ENCODE data around the gene RBM42. TPM values are rescaled to one million over a fixed set of nuclear protein-coding genes. Genes with fewer than 3 reads are reported as not detected.

The RBM42 gene
- total RNA-seq, 1 donor from 2014 or later = 116 TPM

DNA sequence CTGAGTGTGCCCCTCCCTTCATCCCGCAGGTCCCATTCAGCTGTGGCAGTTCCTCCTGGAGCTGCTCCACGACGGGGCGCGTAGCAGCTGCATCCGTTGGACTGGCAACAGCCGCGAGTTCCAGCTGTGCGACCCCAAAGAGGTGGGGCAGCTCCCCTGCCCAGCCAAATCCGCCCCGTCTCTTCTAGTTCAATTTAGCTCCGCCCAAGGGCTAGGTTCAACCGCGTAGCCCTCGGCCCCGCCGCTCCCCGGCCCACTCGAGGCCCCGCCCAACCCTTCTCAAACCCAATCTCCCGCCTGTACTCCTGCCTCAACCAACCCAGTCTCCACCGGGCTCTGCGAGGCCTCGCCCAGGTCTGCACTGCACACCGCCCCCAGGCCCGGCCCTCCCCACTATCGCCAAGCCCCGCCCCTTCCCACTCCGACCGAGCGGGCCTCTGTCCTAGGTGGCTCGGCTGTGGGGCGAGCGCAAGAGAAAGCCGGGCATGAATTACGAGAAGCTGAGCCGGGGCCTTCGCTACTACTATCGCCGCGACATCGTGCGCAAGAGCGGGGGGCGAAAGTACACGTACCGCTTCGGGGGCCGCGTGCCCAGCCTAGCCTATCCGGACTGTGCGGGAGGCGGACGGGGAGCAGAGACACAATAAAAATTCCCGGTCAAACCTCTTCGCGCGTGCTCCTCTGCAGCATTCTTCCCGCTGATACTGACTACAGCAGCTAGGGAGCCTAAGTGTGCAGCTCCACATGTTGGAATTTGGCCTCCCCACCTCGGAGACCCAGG lies 15.6 kb downstream of the RBM42 start:
- Mint-ChIP-seq H3K27me3 (ENCODE audit: unreplicated experiment) (peaks cover 25% of the 10 kb centered on the region), H3K27ac (ENCODE audit: unreplicated experiment) (peak overlapping the region; percentile 81), H3K36me3 (ENCODE audit: low read depth, unreplicated experiment) (peaks cover 7% of the 10 kb centered on the region), H3K4me3 (ENCODE audit: unreplicated experiment) (peak overlapping the region; percentile 96), H3K9me3 (ENCODE audit: unreplicated experiment) (no peaks in the 10 kb centered on the region), H3K4me1 (ENCODE audit: unreplicated experiment) (peaks cover 19% of the 10 kb centered on the region)
- peak; percentile 82 for DNase-seq (ENCODE audit: low spot score)
- TF ChIP-seq, protein P1, sequence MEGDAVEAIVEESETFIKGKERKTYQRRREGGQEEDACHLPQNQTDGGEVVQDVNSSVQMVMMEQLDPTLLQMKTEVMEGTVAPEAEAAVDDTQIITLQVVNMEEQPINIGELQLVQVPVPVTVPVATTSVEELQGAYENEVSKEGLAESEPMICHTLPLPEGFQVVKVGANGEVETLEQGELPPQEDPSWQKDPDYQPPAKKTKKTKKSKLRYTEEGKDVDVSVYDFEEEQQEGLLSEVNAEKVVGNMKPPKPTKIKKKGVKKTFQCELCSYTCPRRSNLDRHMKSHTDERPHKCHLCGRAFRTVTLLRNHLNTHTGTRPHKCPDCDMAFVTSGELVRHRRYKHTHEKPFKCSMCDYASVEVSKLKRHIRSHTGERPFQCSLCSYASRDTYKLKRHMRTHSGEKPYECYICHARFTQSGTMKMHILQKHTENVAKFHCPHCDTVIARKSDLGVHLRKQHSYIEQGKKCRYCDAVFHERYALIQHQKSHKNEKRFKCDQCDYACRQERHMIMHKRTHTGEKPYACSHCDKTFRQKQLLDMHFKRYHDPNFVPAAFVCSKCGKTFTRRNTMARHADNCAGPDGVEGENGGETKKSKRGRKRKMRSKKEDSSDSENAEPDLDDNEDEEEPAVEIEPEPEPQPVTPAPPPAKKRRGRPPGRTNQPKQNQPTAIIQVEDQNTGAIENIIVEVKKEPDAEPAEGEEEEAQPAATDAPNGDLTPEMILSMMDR (IDR thresholded peaks at IDR 0.05; ENCODE audit: unreplicated experiment) = no peak

DNA sequence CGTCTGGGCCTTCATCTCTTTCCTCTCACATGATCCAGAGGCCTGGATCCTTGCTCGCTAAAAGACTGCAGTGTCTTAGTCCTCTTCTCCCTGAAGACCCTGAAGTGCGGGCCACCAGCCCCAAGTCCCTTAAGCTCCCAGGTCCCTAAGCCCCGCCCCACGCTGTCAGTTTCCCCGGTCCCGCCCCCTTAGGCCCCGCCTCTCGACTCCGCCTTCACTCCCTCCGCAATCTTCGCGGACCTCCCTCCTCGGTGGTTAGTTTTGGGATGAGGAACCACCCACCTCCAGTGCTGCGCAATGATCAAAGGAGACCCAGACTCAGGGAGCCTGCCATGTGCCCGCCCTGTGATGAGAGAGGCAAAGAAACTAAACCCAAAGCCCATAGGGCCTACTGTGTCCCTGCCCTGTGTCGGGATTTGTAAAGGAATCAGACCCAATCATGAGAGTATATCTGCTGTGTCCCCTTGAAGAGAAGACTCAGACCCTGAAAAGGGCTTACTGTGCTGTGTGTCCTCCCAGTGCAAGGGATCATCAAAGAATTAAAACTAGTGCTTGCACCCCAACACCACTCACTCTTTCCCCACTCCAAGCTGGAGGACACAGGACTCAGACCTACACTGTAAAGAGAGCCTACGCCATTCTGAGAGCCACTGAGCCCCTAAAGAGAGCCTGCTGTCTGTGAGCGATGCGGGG lies 16.3 kb downstream of the RBM42 start:
- peaks cover 7% of the 10 kb centered on the region for H3K36me3 Mint-ChIP-seq (ENCODE audit: low read depth, unreplicated experiment)
- peak; percentile 58 for DNase-seq (ENCODE audit: low spot score)
- no peaks in the 10 kb centered on the region for H3K9me3 Mint-ChIP-seq (ENCODE audit: unreplicated experiment)
- peak overlapping the region; percentile 96 for H3K4me3 Mint-ChIP-seq (ENCODE audit: unreplicated experiment)
- TF ChIP-seq, protein P1 (IDR thresholded peaks at IDR 0.05; ENCODE audit: unreplicated experiment) = no peak
- H3K27me3 Mint-ChIP-seq (ENCODE audit: unreplicated experiment) = peaks cover 24% of the 10 kb centered on the region
- peaks cover 19% of the 10 kb centered on the region for H3K4me1 Mint-ChIP-seq (ENCODE audit: unreplicated experiment)
- H3K27ac Mint-ChIP-seq (ENCODE audit: unreplicated experiment) = peak overlapping the region; percentile 81

DNA sequence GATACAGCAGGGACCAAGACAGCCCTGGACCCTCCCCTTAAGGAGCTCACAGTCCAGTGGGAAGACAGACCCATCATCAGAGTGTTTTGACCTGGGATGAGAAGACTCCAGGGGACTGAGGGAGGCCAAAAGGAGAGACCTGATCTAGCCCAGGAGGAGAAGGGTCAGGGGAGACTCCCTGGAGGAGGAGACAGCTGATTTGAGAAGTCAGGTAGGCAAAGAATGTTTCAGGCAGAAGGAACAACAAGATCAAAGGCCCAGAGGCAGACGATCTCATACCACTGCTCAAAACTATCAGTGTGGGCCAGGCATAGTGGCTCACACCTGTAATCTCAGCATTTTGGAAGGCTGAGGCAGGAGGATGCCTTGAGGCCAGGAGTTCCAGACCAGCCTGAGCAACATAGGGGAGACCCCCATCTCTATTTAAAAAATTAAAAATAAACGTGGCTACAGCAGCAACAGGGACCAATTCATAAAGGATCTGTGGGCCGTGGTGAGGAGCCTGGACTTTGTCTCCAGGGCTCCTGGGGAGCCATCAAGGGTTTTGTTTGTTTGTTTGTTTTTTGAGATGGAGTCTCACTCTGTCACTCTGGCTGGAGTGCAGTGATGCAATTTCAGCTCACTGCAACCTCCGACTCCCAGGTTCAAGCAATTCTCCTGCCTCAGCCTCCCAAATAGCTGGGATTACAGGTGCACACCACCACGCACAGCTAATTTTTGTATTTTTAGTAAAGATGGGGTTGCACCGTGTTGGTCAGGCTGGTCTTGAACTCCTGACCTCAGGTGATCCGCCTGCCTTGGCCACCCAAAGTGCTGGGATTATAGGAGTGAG lies 17.1 kb downstream of the RBM42 start:
- Mint-ChIP-seq H3K27ac (ENCODE audit: unreplicated experiment) (no peak overlapping the region), H3K36me3 (ENCODE audit: low read depth, unreplicated experiment) (peaks cover 7% of the 10 kb centered on the region), H3K4me1 (ENCODE audit: unreplicated experiment) (peaks cover 23% of the 10 kb centered on the region), H3K27me3 (ENCODE audit: unreplicated experiment) (peaks cover 24% of the 10 kb centered on the region), H3K9me3 (ENCODE audit: unreplicated experiment) (no peaks in the 10 kb centered on the region), H3K4me3 (ENCODE audit: unreplicated experiment) (no peak overlapping the region)
- TF ChIP-seq, protein P1 (IDR thresholded peaks at IDR 0.05; ENCODE audit: unreplicated experiment) = no peak
- DNase-seq (ENCODE audit: low spot score) = no peak

DNA sequence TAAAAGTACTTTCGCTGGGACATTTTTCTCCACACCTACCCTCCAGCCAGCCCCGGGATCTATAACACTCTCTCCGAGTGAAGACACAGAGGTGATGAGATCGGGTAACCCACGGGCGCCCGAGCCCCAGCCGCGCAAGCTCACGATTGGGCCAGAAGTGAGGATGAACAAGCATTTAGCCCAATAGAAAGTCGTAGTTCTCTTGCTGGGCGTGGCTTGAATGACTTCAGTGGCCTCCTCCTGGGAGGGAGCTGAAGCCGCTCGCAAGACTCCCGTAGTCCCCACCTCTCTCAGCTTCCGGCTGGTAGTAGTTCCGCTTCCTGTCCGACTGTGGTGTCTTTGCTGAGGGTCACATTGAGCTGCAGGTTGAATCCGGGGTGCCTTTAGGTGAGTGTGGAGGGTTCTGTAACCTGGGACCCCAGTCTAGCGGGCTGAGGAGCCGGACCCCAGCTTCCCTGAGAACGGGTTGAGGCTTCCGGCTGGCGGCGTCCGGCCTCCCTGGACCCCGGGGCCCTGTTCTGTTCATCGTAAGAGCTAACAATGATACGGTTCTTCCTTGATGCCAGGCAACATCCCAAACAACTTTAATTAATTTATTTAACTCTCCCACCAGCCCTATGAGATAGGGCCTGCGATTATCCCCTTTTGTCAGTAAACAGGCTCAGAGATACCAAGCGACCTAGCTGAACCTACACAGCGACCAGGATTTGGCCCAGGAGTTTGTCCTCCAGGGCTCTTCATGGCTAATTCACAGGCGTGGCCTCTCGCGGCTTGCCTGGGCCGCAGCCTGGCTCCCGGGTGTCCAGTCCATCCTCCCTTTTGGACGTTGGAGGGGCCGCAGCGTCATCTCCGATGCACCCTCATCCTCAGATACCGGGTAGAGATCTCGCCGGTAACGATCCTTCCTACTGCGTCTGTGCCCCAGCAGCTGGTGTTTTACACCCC lies 19.5 kb downstream of the RBM42 start, which contains the start of gene COX6B1:
TSS of gene COX6B1 (plus strand) at position 307 of the 945 bp plus-strand sequence. CDS start 2,921 bp downstream, outside the sequence.
- Mint-ChIP-seq H3K9me3 (ENCODE audit: unreplicated experiment) (no peaks in the 10 kb centered on the region), H3K27me3 (ENCODE audit: unreplicated experiment) (peaks cover 19% of the 10 kb centered on the region), H3K36me3 (ENCODE audit: low read depth, unreplicated experiment) (peaks cover 11% of the 10 kb centered on the region), H3K4me1 (ENCODE audit: unreplicated experiment) (peaks cover 19% of the 10 kb centered on the region), H3K4me3 (ENCODE audit: unreplicated experiment) (peak within 1 kb of the TSS; percentile 99), H3K27ac (ENCODE audit: unreplicated experiment) (peak within 1 kb of the TSS; percentile 96)
- TF ChIP-seq, protein P1 (IDR thresholded peaks at IDR 0.05; ENCODE audit: unreplicated experiment) = no peak
- peak; percentile 79 for DNase-seq (ENCODE audit: low spot score)
